ENCODE results near the gene PIK3C2A. TPM values are rescaled to one million over a fixed set of nuclear protein-coding genes. Genes with fewer than 3 reads are reported as not detected.

Gene PIK3C2A
- total RNA-seq, 4 donors from 2014 or later: 25.1 to 54.2 (median 32.4) TPM

DNA sequence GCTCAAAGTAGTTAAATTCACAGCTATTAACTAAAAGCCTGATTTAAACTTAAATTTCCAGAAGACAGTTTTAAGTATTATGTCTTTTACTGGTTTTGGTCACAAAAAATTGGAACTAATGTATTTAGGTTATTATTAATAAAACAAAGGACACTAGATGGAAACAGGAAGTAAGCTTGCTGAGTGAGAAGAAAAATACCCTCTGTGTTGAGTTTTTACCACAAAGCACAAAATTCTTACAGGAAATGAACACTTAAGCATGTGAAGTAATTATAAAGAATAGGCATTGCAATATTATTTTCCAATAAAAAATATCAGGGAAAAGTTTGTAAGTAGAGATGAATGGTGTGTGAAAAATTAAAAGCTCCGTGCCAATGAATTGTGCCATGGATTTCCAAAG, 46.3 kb downstream of the PIK3C2A start:
- 76 to 90% methylated on average over 1 of the region's 1 CpG for WGBS, 2 donors
- Histone ChIP-seq H3K4me1 (peaks cover 5 to 76% (median 22%) of the 10 kb centered on the region in 3 donors), H3K4me3 (no peak overlapping the region), H3K27me3 (no peaks in the 10 kb centered on the region), H3K27ac (peak overlapping the region in 3 of 4 donors; percentile 23 to 63 (median 43)), H3K9me3 (no peaks in the 10 kb centered on the region), H3K36me3 (no peaks in the 10 kb centered on the region)
- no peak for DNase-seq
- intact Hi-C loops (cut with DNase I): no loop called here
- TF ChIP-seq POLR2A (IDR thresholded peaks at IDR 0.05) (no peak), CTCF (IDR thresholded peaks at IDR 0.05) (no peak)

DNA sequence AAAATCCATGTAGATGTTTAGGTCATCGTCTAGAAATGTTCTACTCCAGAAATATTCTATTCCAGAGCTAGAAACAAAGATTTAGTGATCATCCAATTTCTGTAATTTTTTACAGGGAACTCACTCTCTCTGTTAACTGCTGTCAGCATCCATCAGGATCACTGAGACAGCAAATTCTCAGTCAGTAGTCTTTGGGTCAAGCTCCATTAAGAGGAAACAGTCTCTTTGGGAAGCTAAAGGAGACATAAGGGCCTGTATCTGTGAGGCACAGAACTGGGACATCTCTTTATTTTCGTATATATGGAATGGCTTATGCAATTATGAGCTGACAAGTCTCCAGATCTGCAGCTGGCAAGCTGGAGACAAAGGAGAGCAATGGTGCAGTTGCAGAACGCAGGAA, 48.3 kb downstream of the PIK3C2A start:
- DNase-seq: no peak
- Histone ChIP-seq H3K27me3 (no peaks in the 10 kb centered on the region), H3K27ac (peak overlapping the region in 1 of 4 donors; percentile 31), H3K9me3 (no peaks in the 10 kb centered on the region), H3K4me3 (no peak overlapping the region), H3K36me3 (peaks cover 0 to 5% (median 0%) of the 10 kb centered on the region in 3 donors), H3K4me1 (peaks cover 0 to 57% (median 9%) of the 10 kb centered on the region in 3 donors)
- intact Hi-C loops (cut with DNase I): no loop called here
- TF ChIP-seq POLR2A (IDR thresholded peaks at IDR 0.05) (no peak), CTCF (IDR thresholded peaks at IDR 0.05) (no peak)
- 81 to 85% methylated on average over 3 of the region's 3 CpGs for WGBS, 2 donors

Other genes with a start within 250 kb of the PIK3C2A start
- gene PLEKHA7, start 193.6 kb downstream of the PIK3C2A start, total RNA-seq: 100 to 1,000 TPM in 1 of 4 donors, 10 to 100 TPM in 3; 49.8 to 129 (median 59.3) TPM
- gene RPS13, start 130.3 kb downstream of the PIK3C2A start, total RNA-seq: 1,000 to 10,000 TPM in 3 of 4 donors, 100 to 1,000 TPM in 1; 730 to 2,494 (median 1,242) TPM
- gene NUCB2, start 68.8 kb upstream of the PIK3C2A start, total RNA-seq: 100 to 1,000 TPM in 1 of 4 donors, 10 to 100 TPM in 3; 69.4 to 152 (median 82.2) TPM
- 1 to 10 TPM; 1.5 to 6.1 (median 2.9) TPM for gene NCR3LG1, start 143.8 kb upstream of the PIK3C2A start, total RNA-seq
- 1 to 10 TPM; 1.0 to 1.6 (median 1.3) TPM for gene KCNJ11, start 180.7 kb upstream of the PIK3C2A start, total RNA-seq

All from esophagus squamous epithelium (tissue), 5 donors.